Naive thymus-derived CD4-positive, alpha-beta T cell (primary cell): ENCODE data around the gene MYLK4. TPM values are rescaled to one million over a fixed set of nuclear protein-coding genes. Genes with fewer than 3 reads are reported as not detected.

Experiments used
- ATAC-seq: fragments of 150-1000 bp; cut with Tn5 transposase; 2 replicates; pipeline ENCODE4 v1.10.0; 2021; ENCODE audit warnings: mild to moderate bottlenecking, moderate library complexity
- CTCF ChIA-PET: fragments of 350-600 bp; sonication (Branson Sonifier 250); formaldehyde crosslinking; loops from one replicate; lab custom pipeline; 2021; ENCODE audit warnings: antibody characterized with exemption; lab: Charles Lee
- POLR2A ChIA-PET: fragments of 350-600 bp; sonication (Branson Sonifier 250); formaldehyde crosslinking; loops from one replicate; lab custom pipeline; 2021; ENCODE audit warnings: antibody characterized with exemption, inconsistent platforms; lab: Charles Lee
- DNase-seq, 9 donors: peaks; one replicate each; pipeline versions ENCODE4 v3.0.0 to v3.0.0-alpha.2; 2020 to 2022; ENCODE audit warnings: mixed read lengths in 1 of 9
- H3K27ac ChIP-seq: one replicate; pipeline ENCODE4 v1.7.0; 2013; ENCODE audit warnings: mild to moderate bottlenecking, low read depth, low read length, moderate library complexity
- H3K27me3 ChIP-seq, 2 donors: one replicate each; pipeline ENCODE4 v1.7.0; 2013; ENCODE audit warnings: low read length in 2 of 2, mild to moderate bottlenecking in 2 of 2, moderate library complexity in 2 of 2; ENCODE audit not compliant: control insufficient read depth in 2 of 2, insufficient read depth in 2 of 2
- H3K36me3 ChIP-seq, 3 experiments: 1 replicate in 2 of 3; 2 replicates in 1 of 3; pipeline ENCODE4 v1.7.0; 2013; ENCODE audit warnings: low read length in 3 of 3, mild to moderate bottlenecking in 3 of 3, moderate library complexity in 1 of 3; ENCODE audit not compliant: insufficient read depth in 3 of 3, control insufficient read depth in 2 of 3
- H3K4me1 ChIP-seq, 2 donors: one replicate each; pipeline ENCODE4 v1.7.0; 2013; ENCODE audit warnings: low read length in 2 of 2, mild to moderate bottlenecking in 2 of 2, moderate library complexity in 1 of 2; ENCODE audit not compliant: control insufficient read depth in 2 of 2, insufficient read depth in 2 of 2
- H3K4me3 ChIP-seq: 2 replicates; pipeline ENCODE4 v1.7.0; 2013; ENCODE audit warnings: mild to moderate bottlenecking, low read length
- H3K9me3 ChIP-seq, 3 experiments: 1 replicate in 2 of 3; 2 replicates in 1 of 3; pipeline ENCODE4 v1.7.0; 2013; ENCODE audit warnings: low read length in 3 of 3; ENCODE audit not compliant: control insufficient read depth in 2 of 3
- H3K27ac Mint-ChIP-seq, 9 donors: one replicate each; pipeline ENCODE4 v1.8.0; 2020 to 2022; ENCODE audit warnings: mixed read lengths in 9 of 9, mild to moderate bottlenecking in 8 of 9, moderate library complexity in 5 of 9, inconsistent platforms in 2 of 9
- H3K27me3 Mint-ChIP-seq, 5 donors: one replicate each; pipeline ENCODE4 v1.8.0; 2021 to 2022; ENCODE audit warnings: mixed read lengths in 5 of 5, mild to moderate bottlenecking in 1 of 5
- H3K36me3 Mint-ChIP-seq, 5 donors: one replicate each; pipeline ENCODE4 v1.8.0; 2020 to 2022; ENCODE audit warnings: mixed read lengths in 5 of 5, mild to moderate bottlenecking in 3 of 5, inconsistent platforms in 1 of 5
- H3K4me1 Mint-ChIP-seq, 7 donors: one replicate each; pipeline ENCODE4 v1.8.0; 2020 to 2022; ENCODE audit warnings: mixed read lengths in 7 of 7, mild to moderate bottlenecking in 3 of 7, inconsistent platforms in 1 of 7
- H3K4me3 Mint-ChIP-seq, 10 donors: one replicate each; pipeline ENCODE4 v1.8.0; 2020 to 2022; ENCODE audit warnings: mild to moderate bottlenecking in 10 of 10, mixed read lengths in 10 of 10, moderate library complexity in 6 of 10, inconsistent platforms in 2 of 10
- H3K9me3 Mint-ChIP-seq, 11 donors: one replicate each; pipeline ENCODE4 v1.8.0; 2020 to 2022; ENCODE audit warnings: mixed read lengths in 11 of 11, mild to moderate bottlenecking in 4 of 11, inconsistent platforms in 1 of 11, moderate library complexity in 1 of 11
- intact Hi-C, 2 donors: fragments of 100-400 bp; cut with micrococcal nuclease; formaldehyde crosslinking; loops; one replicate each; pipeline ENCODE4 v1.15.1; 2023
- polyA plus RNA-seq, 2 donors: library from polyadenylated mRNA; unstranded; fragments of 300-500 nt; fragmentation: Illumina TruSeq; gene quantifications; one replicate each; pipeline ENCODE4 v1.2.3, GENCODE V29; 2021
- total RNA-seq, 6 experiments: library from RNA in 5 of 6; stranded (reverse) in 5 of 6; gene quantifications; 1 replicate in 5 of 6; 2 replicates in 1 of 6; pipeline ENCODE4 v1.2.3 and lab custom pipeline; 2021 to 2026

The MYLK4 gene
- total and polyA plus RNA-seq, 7 experiments from 2014 or later, result 0.23 to 1.6 (median 0.34) TPM; not detected in 1

DNA sequence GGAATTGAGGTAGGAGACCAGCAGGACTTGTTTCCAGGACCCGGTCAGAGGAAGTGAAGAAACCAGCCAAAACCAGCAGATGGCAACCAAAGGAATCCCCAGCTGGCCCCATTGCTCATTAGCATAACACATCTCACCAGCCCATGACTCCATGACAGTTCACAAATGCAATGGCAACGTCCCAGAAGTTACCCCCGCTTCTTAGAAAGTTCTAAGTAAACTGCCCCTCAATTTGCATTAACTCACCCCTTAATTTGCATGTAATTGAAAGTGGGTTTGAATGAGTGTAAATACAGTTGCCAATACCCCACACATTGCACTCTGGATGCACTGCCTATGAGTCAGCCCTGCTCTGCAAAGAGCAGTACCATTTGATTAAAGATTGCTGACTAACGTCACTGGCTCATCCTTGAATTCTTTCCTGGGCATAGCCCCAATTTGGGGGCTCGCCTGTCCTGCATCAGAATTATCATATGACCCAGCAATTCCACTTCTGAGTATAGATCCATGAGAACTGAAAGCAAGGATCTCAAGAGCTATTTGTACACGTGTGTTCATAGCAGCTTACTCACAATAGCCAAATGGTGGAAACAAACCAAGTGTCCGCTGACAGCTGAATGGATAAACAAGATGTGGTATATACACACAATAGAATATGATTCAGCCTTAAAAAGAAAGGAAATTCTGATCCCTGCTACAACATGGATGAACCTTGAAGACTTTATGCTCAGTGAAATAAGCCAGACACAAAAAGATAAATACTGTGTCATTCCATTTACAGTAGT is 36.4 kb downstream of the MYLK4 start:
- Mint-ChIP-seq H3K4me1 (peaks cover 0 to 9% (median 6%) of the 10 kb centered on the region in 7 donors), H3K4me3 (no peak overlapping the region), H3K36me3 (peaks cover 0 to 7% (median 3%) of the 10 kb centered on the region in 5 donors), H3K9me3 (peaks cover 0 to 20% (median 8%) of the 10 kb centered on the region in 11 donors), H3K27ac (no peak overlapping the region), H3K27me3 (peaks cover 0 to 7% (median 5%) of the 10 kb centered on the region in 5 donors)
- H3K4me3 ChIP-seq, result no peak overlapping the region
- H3K27ac ChIP-seq, result no peak overlapping the region
- ChIA-PET POLR2A (no interaction called here), CTCF (no interaction called here)
- H3K36me3 ChIP-seq, result no peaks in the 10 kb centered on the region
- no peaks in the 10 kb centered on the region for H3K4me1 ChIP-seq
- intact Hi-C loops, result no loop called here
- peaks cover 0 to 11% (median 3%) of the 10 kb centered on the region in 3 experiments for H3K9me3 ChIP-seq
- DNase-seq, result no peak
- no peak for ATAC-seq
- no peaks in the 10 kb centered on the region for H3K27me3 ChIP-seq

DNA sequence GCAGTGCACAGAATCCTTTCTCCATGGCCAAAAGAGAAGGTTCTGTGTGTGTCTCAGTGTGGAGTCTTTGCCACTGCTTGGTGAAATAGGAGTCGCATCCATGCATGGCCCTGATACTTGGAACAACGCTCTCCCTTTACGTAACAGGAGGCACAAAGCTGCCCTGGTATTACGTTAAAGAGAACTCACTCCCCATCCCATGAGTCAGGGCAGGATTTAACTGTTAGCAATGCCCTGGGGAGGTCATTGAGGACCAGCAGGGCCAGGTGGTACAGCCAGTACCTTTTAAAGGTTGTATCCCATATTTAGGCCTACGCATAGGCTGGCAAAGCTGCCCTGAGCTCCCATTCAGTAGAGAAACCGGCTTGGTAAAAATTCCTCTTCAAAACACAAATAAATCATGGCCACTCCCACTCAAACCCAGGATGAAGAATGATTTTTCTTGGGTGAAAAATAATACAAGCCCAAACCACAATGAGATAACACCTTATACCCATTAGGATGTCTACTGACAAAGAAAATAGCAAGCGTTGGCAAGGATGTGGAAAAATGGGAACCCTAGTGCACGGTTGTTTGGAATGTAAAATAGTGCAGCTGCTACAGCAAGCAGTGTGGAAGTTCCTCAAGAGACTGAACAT is 37.1 kb downstream of the MYLK4 start:
- ChIA-PET POLR2A (no interaction called here), CTCF (no interaction called here)
- no peak for ATAC-seq

DNA sequence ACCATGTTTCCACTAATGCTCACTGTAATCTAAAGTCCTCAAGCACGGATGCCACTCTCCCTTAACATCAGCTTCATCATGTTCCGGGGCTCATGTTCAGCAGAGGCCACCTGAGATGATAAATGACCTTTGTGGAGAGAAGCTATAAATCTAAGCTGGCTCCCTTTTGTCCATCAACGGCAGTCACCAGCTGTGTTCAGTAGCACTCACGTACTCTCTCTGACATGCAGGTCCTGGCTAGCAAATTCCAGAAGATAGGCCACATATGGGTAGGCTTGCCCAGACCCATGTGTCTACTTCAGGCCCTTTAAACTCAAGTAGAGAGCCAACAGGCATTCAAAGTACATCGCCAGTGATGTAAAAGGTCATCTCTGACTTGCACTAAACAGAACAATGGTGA is 38.6 kb downstream of the MYLK4 start:
- no peak for DNase-seq
- intact Hi-C loops, result no loop called here
- ATAC-seq, result no peak
- no peak overlapping the region for H3K27ac ChIP-seq
- H3K27me3 ChIP-seq, result no peaks in the 10 kb centered on the region
- no peak overlapping the region for H3K27ac Mint-ChIP-seq
- H3K4me1 ChIP-seq, result no peaks in the 10 kb centered on the region
- H3K4me3 ChIP-seq, result no peak overlapping the region
- no peaks in the 10 kb centered on the region for H3K4me1 Mint-ChIP-seq
- H3K9me3 Mint-ChIP-seq, result peaks cover 0 to 23% (median 8%) of the 10 kb centered on the region in 11 donors
- ChIA-PET POLR2A (no interaction called here), CTCF (no interaction called here)
- peaks cover 0 to 7% (median 3%) of the 10 kb centered on the region in 5 donors for H3K36me3 Mint-ChIP-seq
- H3K36me3 ChIP-seq, result no peaks in the 10 kb centered on the region
- peaks cover 0 to 11% (median 3%) of the 10 kb centered on the region in 3 experiments for H3K9me3 ChIP-seq
- no peak overlapping the region for H3K4me3 Mint-ChIP-seq
- peaks cover 0 to 17% (median 10%) of the 10 kb centered on the region in 5 donors for H3K27me3 Mint-ChIP-seq

More for the DNA sequence above, 37.1 kb downstream of the MYLK4 start:
- Histone ChIP-seq H3K27ac (no peak overlapping the region), H3K4me1 (no peaks in the 10 kb centered on the region), H3K9me3 (peaks cover 0 to 11% (median 3%) of the 10 kb centered on the region in 3 experiments), H3K4me3 (no peak overlapping the region), H3K27me3 (no peaks in the 10 kb centered on the region), H3K36me3 (no peaks in the 10 kb centered on the region)
- intact Hi-C loops, result no loop called here
- no peak overlapping the region for H3K27ac Mint-ChIP-seq
- H3K36me3 Mint-ChIP-seq, result peaks cover 0 to 7% (median 3%) of the 10 kb centered on the region in 5 donors
- no peak for DNase-seq
- H3K27me3 Mint-ChIP-seq, result peaks cover 0 to 14% (median 6%) of the 10 kb centered on the region in 5 donors
- H3K4me1 Mint-ChIP-seq, result peaks cover 0 to 2% (median under 1%) of the 10 kb centered on the region in 7 donors
- H3K4me3 Mint-ChIP-seq, result no peak overlapping the region
- H3K9me3 Mint-ChIP-seq, result peaks cover 0 to 23% (median 8%) of the 10 kb centered on the region in 11 donors

DNA sequence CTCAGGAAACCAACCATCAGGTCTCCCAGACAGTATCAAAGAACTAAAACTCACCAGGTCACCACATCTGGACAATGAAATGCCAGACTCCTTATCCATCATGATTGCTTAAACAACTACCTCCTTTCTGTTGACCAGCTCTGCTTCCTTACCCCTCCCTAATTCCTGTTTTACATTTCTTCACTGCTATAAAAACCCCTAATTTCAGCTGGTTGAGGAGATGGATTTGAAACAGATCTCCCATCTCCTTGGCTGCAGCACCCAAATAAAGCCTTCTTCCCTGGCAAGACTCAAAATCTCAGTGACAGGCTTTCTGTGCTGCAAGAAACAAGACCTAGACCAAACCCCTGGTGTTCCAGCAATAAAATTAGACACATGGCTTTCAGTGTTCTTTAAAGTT is 40.3 kb downstream of the MYLK4 start:
- ATAC-seq (no peak), DNase-seq (no peak)
- Mint-ChIP-seq H3K27me3 (peaks cover 0 to 17% (median 16%) of the 10 kb centered on the region in 5 donors), H3K27ac (no peak overlapping the region), H3K9me3 (peaks cover 0 to 23% (median 8%) of the 10 kb centered on the region in 11 donors), H3K4me3 (no peak overlapping the region), H3K36me3 (peaks cover 0 to 7% (median 3%) of the 10 kb centered on the region in 5 donors), H3K4me1 (no peaks in the 10 kb centered on the region)
- Histone ChIP-seq H3K4me1 (no peaks in the 10 kb centered on the region), H3K27me3 (no peaks in the 10 kb centered on the region), H3K36me3 (no peaks in the 10 kb centered on the region), H3K4me3 (no peak overlapping the region), H3K27ac (no peak overlapping the region), H3K9me3 (peaks cover 0 to 11% (median 3%) of the 10 kb centered on the region in 3 experiments)
- ChIA-PET POLR2A (no interaction called here), CTCF (no interaction called here)
- intact Hi-C loops, result no loop called here

DNA sequence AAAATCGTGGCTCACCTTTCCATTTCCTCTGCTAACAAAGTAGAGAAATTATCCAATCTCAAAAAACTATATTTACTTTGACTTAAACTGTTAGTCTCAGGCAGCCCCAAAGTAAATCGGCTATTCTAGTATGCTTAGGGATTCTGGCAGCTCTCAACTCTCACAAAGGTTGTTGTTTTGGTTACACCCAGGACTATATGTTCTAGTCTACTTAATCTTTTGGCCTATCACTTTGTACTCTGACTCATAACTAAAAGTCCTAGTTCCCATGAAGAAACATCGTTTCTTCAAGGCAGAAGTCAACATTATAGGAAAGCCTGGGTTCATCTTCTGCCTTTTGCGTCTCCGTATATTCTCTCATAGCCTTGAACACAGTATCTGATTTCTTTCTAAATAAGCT is 42.3 kb downstream of the MYLK4 start:
- peaks cover 0 to 28% (median 17%) of the 10 kb centered on the region in 5 donors for H3K27me3 Mint-ChIP-seq
- H3K4me3 Mint-ChIP-seq, result no peak overlapping the region
- H3K4me1 Mint-ChIP-seq, result no peaks in the 10 kb centered on the region
- peaks cover 0 to 23% (median 8%) of the 10 kb centered on the region in 11 donors for H3K9me3 Mint-ChIP-seq
- H3K27ac ChIP-seq, result no peak overlapping the region
- DNase-seq (no peak), ATAC-seq (no peak)
- no peaks in the 10 kb centered on the region for H3K4me1 ChIP-seq
- no peak overlapping the region for H3K4me3 ChIP-seq
- peaks cover 0 to 11% (median 3%) of the 10 kb centered on the region in 3 experiments for H3K9me3 ChIP-seq
- POLR2A ChIA-PET, result no interaction called here
- H3K27ac Mint-ChIP-seq, result no peak overlapping the region
- H3K36me3 ChIP-seq, result no peaks in the 10 kb centered on the region
- CTCF ChIA-PET, result no interaction called here
- no peaks in the 10 kb centered on the region for H3K27me3 ChIP-seq
- intact Hi-C loops, result no loop called here
- H3K36me3 Mint-ChIP-seq, result peaks cover 0 to 8% (median 3%) of the 10 kb centered on the region in 5 donors

DNA sequence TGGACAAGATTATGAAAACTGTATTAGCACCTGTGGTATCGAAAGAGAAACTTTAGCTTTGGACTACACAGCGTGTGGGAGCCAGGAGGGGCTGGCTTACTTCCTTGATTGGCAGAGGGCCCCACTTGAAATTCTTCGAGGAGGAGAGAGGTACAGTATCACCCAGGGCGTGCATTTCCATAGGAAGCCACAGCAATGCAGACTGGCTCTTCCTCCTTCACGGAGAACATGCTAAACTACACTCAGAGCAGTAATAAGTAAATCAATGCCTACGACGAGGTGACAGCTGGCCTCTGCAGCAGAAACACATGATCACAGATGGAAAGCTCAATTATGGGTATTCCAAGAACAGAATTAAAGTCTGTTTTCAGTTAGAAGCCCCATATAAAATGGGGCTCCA is 44.2 kb downstream of the MYLK4 start:
- Mint-ChIP-seq H3K27me3 (peaks cover 0 to 28% (median 12%) of the 10 kb centered on the region in 5 donors), H3K27ac (no peak overlapping the region), H3K4me1 (no peaks in the 10 kb centered on the region), H3K9me3 (peaks cover 0 to 20% (median 8%) of the 10 kb centered on the region in 11 donors), H3K36me3 (peaks cover 0 to 7% (median 3%) of the 10 kb centered on the region in 5 donors), H3K4me3 (no peak overlapping the region)
- no peaks in the 10 kb centered on the region for H3K27me3 ChIP-seq
- peaks cover 0 to 11% (median 3%) of the 10 kb centered on the region in 3 experiments for H3K9me3 ChIP-seq
- ATAC-seq (no peak), DNase-seq (no peak)
- no peak overlapping the region for H3K4me3 ChIP-seq
- ChIA-PET CTCF (no interaction called here), POLR2A (no interaction called here)
- no peak overlapping the region for H3K27ac ChIP-seq
- intact Hi-C loops, result no loop called here
- no peaks in the 10 kb centered on the region for H3K4me1 ChIP-seq
- H3K36me3 ChIP-seq, result no peaks in the 10 kb centered on the region
